GM23248 (cell line): ENCODE results near the gene PPP2R3B. TPM values are rescaled to one million over a fixed set of nuclear protein-coding genes. Genes with fewer than 3 reads are reported as not detected.

Experiments
- DNase-seq: peaks from one replicate; pipeline ENCODE4 v3.0.0-alpha.2; 2015
- H2AFZ ChIP-seq: fragments of 200-600 bp; sonication (generic); 2 replicates; pipeline ENCODE4 v1.6.1; 2016; ENCODE audit warnings: antibody characterized with exemption
- H3F3A ChIP-seq: fragments of 200-600 bp; sonication (generic); 2 replicates; pipeline ENCODE4 v1.6.1; 2016; ENCODE audit warnings: mild to moderate bottlenecking, antibody characterized with exemption, mixed run types; ENCODE audit not compliant: insufficient read depth
- H3K27ac ChIP-seq: fragments of 200-600 bp; sonication (generic); 2 replicates; pipeline ENCODE4 v1.5.1; 2016; ENCODE audit warnings: mild to moderate bottlenecking
- H3K27me3 ChIP-seq: fragments of 200-600 bp; sonication (generic); replicated peaks from 2 replicates; pipeline ENCODE4 v1.6.1; 2016; ENCODE audit warnings: mild to moderate bottlenecking; ENCODE audit not compliant: insufficient read depth
- H3K36me3 ChIP-seq: fragments of 200-600 bp; sonication (generic); 2 replicates; pipeline ENCODE4 v1.6.1; 2016; ENCODE audit warnings: low read depth, mild to moderate bottlenecking
- H3K4me1 ChIP-seq: fragments of 200-600 bp; sonication (generic); 2 replicates; pipeline ENCODE4 v1.6.1; 2016; ENCODE audit warnings: mild to moderate bottlenecking; ENCODE audit not compliant: insufficient read depth
- H3K4me2 ChIP-seq: fragments of 200-600 bp; sonication (generic); one replicate; pipeline ENCODE4 v1.6.1; 2016; ENCODE audit warnings: mild to moderate bottlenecking; ENCODE audit not compliant: unreplicated experiment
- H3K4me3 ChIP-seq: fragments of 200-600 bp; sonication (generic); 2 replicates; pipeline ENCODE4 v1.5.1; 2016; ENCODE audit warnings: mild to moderate bottlenecking
- H3K79me2 ChIP-seq: fragments of 200-600 bp; sonication (generic); 2 replicates; pipeline ENCODE4 v1.6.1; 2016; ENCODE audit warnings: mild to moderate bottlenecking; ENCODE audit not compliant: insufficient read depth
- H3K9ac ChIP-seq: fragments of 200-600 bp; sonication (generic); 2 replicates; pipeline ENCODE4 v1.6.1; 2016; ENCODE audit warnings: mild to moderate bottlenecking
- H3K9me2 ChIP-seq: fragments of 200-600 bp; sonication (generic); 2 replicates; pipeline ENCODE4 v1.6.1; 2016; ENCODE audit warnings: mixed run types, mild to moderate bottlenecking, moderate library complexity; ENCODE audit not compliant: insufficient read depth
- H3K9me3 ChIP-seq: fragments of 200-600 bp; sonication (generic); one replicate; pipeline ENCODE4 v1.6.1; 2017; ENCODE audit warnings: low read depth
- H4K20me1 ChIP-seq: fragments of 200-600 bp; sonication (generic); 2 replicates; pipeline ENCODE4 v1.6.0; 2016; ENCODE audit not compliant: insufficient read depth
- EZH2 ChIP-seq: fragments of 200-600 bp; sonication (generic); IDR thresholded peaks from 2 replicates; pipeline ENCODE4 v1.6.1; 2018; ENCODE audit warnings: antibody characterized with exemption, mild to moderate bottlenecking; ENCODE audit not compliant: insufficient read depth, poor library complexity, severe bottlenecking
- EZH2phosphoT487 ChIP-seq: fragments of 200-600 bp; sonication (generic); IDR thresholded peaks from 2 replicates; pipeline ENCODE4 v1.6.1; 2018; ENCODE audit warnings: antibody characterized with exemption, moderate library complexity, mild to moderate bottlenecking, low read depth; ENCODE audit not compliant: insufficient read depth
- WGBS, 2 experiments: methylation state at CpG; one replicate each; pipeline ENCODE4 v1.1.6; 2015 to 2017; ENCODE audit warnings: low lambda C conversion rate in 2 of 2, low coverage in 1 of 2; ENCODE audit errors: missing lambda C conversion rate in 2 of 2; 5-methylcytosine and 5-hydroxymethylcytosine counted together
- in situ Hi-C: fragments of 300-500 bp; cut with MboI; formaldehyde crosslinking; loops from 2 replicates; pipeline ENCODE4 v1.15.0; 2020
- polyA plus RNA-seq: library from polyadenylated mRNA; unstranded; fragments of >200 nt; fragmentation: Nextera tagmentation; extraction: Ambion mirVana; gene quantifications from 2 replicates; pipeline ENCODE4 v1.2.1, GENCODE V29; 2016
- small RNA-seq: library from RNA; depleted of rRNA; stranded (forward); fragments of <200 nt; gene quantifications from one replicate; pipeline ENCODE3, GENCODE V24; 2014; ENCODE audit warnings: low read depth, low replicate concordance
- total RNA-seq: library from RNA; depleted of rRNA; stranded (reverse); fragments of >200 nt; shearing (Covaris generic); gene quantifications from 2 replicates; pipeline ENCODE4 v1.2.3, GENCODE V29; 2014; rRNA removed

PPP2R3B gene
- total and polyA plus RNA-seq, 2 experiments from 2014 or later = 7.4 to 16.6 TPM

GRCh38 chrX:285076-285677 lies 101.5 kb downstream of the PPP2R3B start:
- in situ Hi-C loops = no loop called here
- no peak overlapping the region for H3K9ac ChIP-seq
- H3K4me2 ChIP-seq = no peak overlapping the region
- DNase-seq = no peak
- 92 to 94% methylated on average over 13 of the region's 13 CpGs for WGBS, 2 experiments
- no peak overlapping the region for H3K27ac ChIP-seq
- H2AFZ ChIP-seq = no peak overlapping the region
- H3K27me3 ChIP-seq = no peaks in the 10 kb centered on the region
- 0 out of 2 replicates have a peak, but pooled peaks cover 7% of the 10 kb centered on the region for H3F3A ChIP-seq
- no peaks in the 10 kb centered on the region for H3K9me3 ChIP-seq
- no peaks in the 10 kb centered on the region for H3K4me1 ChIP-seq
- H3K36me3 ChIP-seq = no peaks in the 10 kb centered on the region
- H3K9me2 ChIP-seq = no peaks in the 10 kb centered on the region
- TF ChIP-seq EZH2phosphoT487 (no peak), EZH2 (no peak)
- no peaks in the 10 kb centered on the region for H4K20me1 ChIP-seq
- H3K4me3 ChIP-seq = no peak overlapping the region
- H3K79me2 ChIP-seq = no peaks in the 10 kb centered on the region

Small RNA genes within 50 kb of the gene (small RNA-seq; reads per million reads assigned to genes)
- not detected for gene RF00017

Other genes starting within 250 kb of the PPP2R3B start
- gene PLCXD1, start 105.5 kb downstream of the PPP2R3B start, total RNA-seq = 2.1 and 4.3 TPM in 2 replicates
- 3.3 and 3.4 TPM in 2 replicates for gene PLCXD1, start 105.5 kb downstream of the PPP2R3B start, polyA plus RNA-seq
- gene GTPBP6, start 68.1 kb downstream of the PPP2R3B start, total RNA-seq = 32.4 and 34.5 TPM in 2 replicates
- gene GTPBP6, start 68.1 kb downstream of the PPP2R3B start, polyA plus RNA-seq = 28.1 TPM in 2 replicates
- gene SHOX, start 243.9 kb upstream of the PPP2R3B start, total RNA-seq = not detected in 2 replicates
- gene SHOX, start 243.9 kb upstream of the PPP2R3B start, polyA plus RNA-seq = not detected in 2 replicates